ENCODE results near the gene TRMT112.

Gene TRMT112

DNA sequence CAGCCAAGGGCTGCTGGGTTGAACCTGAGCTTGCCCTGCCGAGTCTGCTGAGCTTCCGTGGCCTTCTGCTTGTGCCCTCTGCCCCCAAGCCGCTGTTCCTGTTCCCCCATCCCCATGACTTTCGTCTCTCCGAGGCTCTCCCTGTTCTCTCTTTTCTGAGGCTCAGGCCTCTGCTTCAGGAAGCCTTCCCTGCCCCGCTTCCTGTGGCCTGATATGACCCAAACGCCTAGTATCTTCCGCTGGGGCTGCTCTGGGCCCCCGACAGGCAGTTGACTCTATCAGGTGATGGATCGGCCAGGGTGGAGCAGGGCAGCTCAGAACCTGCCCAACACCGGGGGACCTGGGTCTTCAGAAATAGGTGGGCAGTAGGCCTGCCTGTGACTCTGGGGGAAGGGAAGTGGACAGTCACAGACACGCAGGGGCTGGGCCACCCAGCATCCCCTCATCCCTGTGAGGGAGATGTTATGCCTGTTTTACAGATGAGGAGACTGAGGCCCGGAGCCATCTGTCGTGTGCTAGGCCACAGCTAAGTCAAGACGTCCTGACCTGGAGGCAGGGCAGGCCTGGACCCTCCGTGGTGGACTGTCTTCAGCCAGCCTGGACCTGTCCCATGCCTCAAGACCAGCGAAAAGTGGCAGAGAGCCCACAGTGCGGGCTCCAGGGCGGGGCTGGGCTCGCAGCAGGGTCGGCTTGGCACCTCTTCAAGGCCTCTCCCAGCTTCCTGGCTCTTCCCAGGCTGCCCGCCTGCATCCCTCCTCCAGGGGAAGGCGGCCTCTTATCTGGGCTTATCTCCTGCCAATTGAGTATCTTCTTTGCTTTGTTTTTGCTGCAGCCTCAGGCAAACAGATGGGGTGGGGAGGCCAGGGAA, 49.1 kb downstream of the TRMT112 start:
- DNase-seq, result no peak

DNA sequence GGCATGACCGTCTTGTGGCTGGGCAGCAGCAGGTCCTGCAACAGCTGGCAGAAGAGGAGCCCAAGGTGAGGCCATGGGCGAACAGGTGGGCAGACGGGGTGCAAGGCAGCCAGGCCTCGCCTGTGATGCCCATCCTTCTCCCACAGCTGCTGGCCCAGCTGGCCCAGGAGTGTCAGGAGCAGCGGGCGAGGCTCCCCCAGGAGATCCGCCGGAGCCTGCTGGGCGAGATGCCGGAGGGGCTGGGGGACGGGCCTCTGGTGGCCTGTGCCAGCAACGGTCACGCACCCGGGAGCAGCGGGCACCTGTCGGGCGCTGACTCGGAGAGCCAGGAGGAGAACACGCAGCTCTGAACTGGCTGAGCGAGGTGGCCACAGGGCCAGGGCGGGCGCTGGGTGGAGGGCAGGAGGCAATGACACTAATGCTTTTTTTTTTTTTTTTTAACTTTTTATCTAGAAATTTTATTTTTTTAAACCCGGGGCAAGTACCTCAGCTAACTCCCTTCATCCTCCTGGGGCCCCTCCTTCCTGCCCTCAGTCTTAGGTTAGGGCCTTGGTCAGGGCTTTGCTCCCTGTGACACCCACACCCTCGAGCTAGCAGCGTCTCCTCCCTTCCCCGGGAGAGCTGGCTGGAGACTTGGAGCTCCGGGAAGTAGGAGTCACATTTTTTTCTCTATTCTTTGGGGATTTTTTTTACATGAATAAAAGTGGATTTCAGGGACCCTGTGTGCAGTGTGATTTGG, 50.0 kb downstream of the TRMT112 start:
- no peak for DNase-seq

Data from SHP77 (cell line).